Kidney epithelial cell (primary cell): ENCODE data around the gene KIF7. TPM values are rescaled to one million over a fixed set of nuclear protein-coding genes. Genes with fewer than 3 reads are reported as not detected.

Experiments used
- DNase-seq: peaks from one replicate; pipeline ENCODE4 v3.0.0-alpha.2; 2010; ENCODE audit warnings: low read depth
- H3K27me3 ChIP-seq: 2 replicates; pipeline ENCODE4 v1.6.0; 2011; ENCODE audit warnings: low read length; ENCODE audit not compliant: control insufficient read depth, insufficient read depth
- H3K36me3 ChIP-seq: 2 replicates; pipeline ENCODE4 v1.5.1; 2011; ENCODE audit warnings: low read length; ENCODE audit not compliant: control insufficient read depth, insufficient read depth
- H3K4me3 ChIP-seq: 2 replicates; pipeline ENCODE4 v1.5.1; 2011; ENCODE audit warnings: low read depth, mild to moderate bottlenecking, control low read depth, low read length
- total RNA-seq: library from RNA; depleted of rRNA; stranded (reverse); fragments of >200 nt; gene quantifications from 2 replicates; pipeline ENCODE4 v1.2.3, GENCODE V29; 2015
- TF ChIP-seq, protein P1 (sequence below): IDR thresholded peaks from 2 replicates; pipeline ENCODE4 v1.5.1; 2011; ENCODE audit warnings: mild to moderate bottlenecking, moderate library complexity, low read length, control low read depth, inconsistent platforms; ENCODE audit not compliant: insufficient read depth, poor library complexity, severe bottlenecking

KIF7 gene
- total RNA-seq, 1 donor from 2014 or later = 5.4 TPM

DNA sequence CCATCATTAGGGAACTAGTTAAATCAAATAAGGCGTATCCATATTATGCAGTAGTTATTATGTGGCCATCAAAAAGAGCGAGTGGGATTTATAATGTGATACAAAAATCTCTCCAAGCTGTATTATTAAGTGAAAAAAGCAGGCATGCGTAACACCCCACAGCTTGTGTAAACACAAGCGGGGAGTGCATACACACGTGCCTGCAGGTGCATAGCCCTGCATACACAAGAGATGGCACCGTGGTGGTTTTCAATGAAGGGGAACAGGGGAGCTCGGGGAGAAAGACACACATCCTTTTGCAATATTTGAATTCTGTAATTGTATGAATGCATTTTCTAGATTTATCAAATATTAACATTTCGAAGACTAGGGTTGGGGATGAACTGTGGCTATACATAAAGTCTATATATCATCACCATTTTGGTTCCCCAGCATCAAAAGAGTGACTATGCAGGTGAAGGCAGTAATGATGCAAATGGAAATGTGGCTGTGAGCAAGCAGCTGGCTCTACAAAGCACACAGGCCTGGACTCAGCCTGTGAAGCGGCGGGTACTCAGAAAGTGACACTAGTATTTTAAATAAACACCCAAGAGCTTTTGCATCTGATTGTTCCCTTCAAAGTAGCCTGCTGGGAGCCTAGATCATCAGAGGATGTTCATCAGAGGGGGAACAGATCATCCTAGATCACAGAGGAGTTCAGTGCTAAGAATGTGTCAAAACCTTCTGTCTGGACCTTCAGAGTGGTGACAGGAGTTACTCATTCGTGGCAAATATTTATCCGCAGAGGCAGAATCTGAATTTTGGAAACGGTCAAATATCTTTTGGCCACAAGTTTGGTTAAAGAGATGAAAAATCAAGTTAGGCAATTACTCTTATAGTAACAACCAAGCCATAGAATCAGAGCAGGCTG lies 9.4 kb upstream of the KIF7 start:
- TF ChIP-seq, protein P1, sequence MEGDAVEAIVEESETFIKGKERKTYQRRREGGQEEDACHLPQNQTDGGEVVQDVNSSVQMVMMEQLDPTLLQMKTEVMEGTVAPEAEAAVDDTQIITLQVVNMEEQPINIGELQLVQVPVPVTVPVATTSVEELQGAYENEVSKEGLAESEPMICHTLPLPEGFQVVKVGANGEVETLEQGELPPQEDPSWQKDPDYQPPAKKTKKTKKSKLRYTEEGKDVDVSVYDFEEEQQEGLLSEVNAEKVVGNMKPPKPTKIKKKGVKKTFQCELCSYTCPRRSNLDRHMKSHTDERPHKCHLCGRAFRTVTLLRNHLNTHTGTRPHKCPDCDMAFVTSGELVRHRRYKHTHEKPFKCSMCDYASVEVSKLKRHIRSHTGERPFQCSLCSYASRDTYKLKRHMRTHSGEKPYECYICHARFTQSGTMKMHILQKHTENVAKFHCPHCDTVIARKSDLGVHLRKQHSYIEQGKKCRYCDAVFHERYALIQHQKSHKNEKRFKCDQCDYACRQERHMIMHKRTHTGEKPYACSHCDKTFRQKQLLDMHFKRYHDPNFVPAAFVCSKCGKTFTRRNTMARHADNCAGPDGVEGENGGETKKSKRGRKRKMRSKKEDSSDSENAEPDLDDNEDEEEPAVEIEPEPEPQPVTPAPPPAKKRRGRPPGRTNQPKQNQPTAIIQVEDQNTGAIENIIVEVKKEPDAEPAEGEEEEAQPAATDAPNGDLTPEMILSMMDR = no peak
- H3K4me3 ChIP-seq = no peak overlapping the region

DNA sequence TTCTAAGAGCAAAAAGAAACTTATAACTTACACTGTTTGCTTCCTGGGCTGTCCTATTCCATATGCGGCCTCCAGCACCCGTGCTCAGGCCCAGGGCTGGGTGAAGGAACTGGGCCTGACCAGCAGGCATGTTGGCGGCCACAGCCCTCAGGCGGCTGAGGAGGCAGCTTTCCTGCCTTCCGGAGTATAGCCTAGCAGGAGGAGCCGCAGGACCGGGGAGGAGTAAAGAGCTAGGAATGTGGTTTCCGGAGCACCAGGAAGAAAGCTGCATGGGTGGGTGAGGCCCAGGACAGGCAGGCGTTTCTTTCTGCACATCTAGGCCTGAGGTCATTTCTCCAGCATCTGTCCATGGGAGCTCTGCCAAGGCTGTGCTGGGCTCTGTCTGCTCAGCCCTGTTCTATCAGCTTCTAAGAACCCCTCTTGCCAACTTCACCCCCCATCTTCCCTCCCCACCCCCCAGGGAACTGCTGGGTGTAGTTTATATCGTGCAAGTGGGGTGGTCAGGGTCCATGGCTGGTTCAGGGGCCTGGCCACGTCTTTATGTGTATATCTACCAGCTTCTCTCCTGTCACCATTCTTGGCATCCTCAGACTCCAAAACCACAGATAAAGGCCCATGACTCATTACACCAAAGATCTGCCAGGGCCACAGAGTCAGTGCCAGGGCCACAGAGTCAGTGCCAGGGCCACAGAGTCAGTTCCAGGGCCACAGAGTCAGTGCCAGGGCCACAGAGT lies 7.8 kb upstream of the KIF7 start:
- no peaks in the 10 kb centered on the region for H3K27me3 ChIP-seq
- H3K36me3 ChIP-seq = no peaks in the 10 kb centered on the region
- DNase-seq = peak; percentile 57
- H3K4me3 ChIP-seq = no peak overlapping the region
- TF ChIP-seq, protein P1 = no peak

More for the DNA sequence above, 9.4 kb upstream of the KIF7 start:
- no peaks in the 10 kb centered on the region for H3K27me3 ChIP-seq
- no peaks in the 10 kb centered on the region for H3K36me3 ChIP-seq
- no peak for DNase-seq

DNA sequence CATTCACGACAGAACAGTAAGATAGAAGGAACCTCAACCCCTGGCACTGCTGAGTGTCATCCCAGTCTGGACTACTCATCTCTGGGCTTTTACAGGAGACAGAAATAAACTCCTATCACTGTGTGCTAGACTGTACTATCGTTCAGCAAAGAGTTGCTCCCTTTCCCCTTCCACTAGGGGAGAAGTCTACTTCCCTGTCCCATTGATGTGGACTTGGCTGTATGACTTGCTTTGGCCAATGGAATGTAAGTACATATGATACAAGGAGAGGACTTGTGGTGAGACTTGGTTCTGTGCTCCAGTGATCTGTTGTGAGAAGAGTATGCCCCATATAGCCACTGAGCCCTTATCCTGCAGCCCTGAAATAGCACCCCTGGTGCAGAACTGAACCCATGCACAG lies 5.3 kb upstream of the KIF7 start:
- no peaks in the 10 kb centered on the region for H3K36me3 ChIP-seq
- no peak for DNase-seq
- no peak overlapping the region for H3K4me3 ChIP-seq
- no peaks in the 10 kb centered on the region for H3K27me3 ChIP-seq
- TF ChIP-seq, protein P1 = no peak

DNA sequence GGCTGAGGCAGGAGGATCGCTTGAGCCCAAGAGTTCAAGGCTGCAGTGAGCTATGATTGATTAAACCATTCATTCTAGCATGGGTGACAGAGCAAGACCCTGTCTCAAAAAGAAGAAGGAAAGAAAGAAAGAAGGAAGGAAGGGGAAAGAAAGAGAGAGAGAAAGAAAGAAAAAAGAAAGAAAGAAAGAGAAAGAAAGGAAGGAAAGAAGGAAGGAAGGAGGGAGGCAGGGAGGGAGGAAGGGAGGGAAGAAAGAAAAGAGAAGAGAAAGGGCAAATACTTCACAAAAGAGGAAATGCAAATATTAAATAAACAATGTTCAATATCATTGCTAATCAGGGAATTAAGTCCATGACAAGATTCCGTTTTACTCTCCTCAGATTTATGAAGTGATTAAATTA lies 4.0 kb upstream of the KIF7 start:
- TF ChIP-seq, protein P1 = no peak
- no peaks in the 10 kb centered on the region for H3K27me3 ChIP-seq
- H3K4me3 ChIP-seq = no peak overlapping the region
- no peaks in the 10 kb centered on the region for H3K36me3 ChIP-seq
- no peak for DNase-seq

DNA sequence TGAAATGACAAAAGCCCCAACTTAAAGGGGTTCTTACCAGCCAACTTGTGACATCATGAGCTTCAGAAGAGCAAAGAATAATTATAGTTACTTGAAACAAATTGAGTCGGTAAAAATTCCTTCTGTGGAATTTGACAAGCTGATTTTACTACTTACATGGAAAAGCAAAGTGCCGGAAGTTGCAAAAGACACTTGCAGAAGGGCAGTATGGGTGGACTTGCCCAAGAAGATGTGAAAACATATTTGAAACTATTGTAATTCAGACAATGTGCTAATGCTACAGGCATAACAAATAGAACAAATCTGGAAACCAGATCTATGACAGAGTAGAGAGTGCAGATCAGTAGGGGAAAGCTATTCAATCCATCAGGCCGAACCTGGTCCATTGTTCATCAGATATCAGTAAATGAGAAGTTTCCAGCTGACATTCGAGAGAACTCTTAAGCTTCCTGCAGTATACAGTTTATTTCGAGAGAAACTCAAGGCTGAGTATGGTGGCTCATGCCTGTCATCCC lies 2.5 kb upstream of the KIF7 start:
- Histone ChIP-seq H3K27me3 (no peaks in the 10 kb centered on the region), H3K36me3 (no peaks in the 10 kb centered on the region), H3K4me3 (no peak overlapping the region)
- no peak for DNase-seq
- TF ChIP-seq, protein P1 = no peak
